H7 (cell line): ENCODE data around the gene NMT2. TPM values are rescaled to one million over a fixed set of nuclear protein-coding genes. Genes with fewer than 3 reads are reported as not detected.

ENCODE experiments used
- DNase-seq: peaks from one replicate; pipeline ENCODE4 v3.0.0; 2012
- H3K27me3 ChIP-seq: 2 replicates; pipeline ENCODE4 v1.6.0; 2011; ENCODE audit warnings: mild to moderate bottlenecking, low read length; ENCODE audit not compliant: control insufficient read depth, insufficient read depth
- H3K36me3 ChIP-seq: replicated peaks from 2 replicates; pipeline ENCODE4 v1.5.1; 2011; ENCODE audit warnings: low read length; ENCODE audit not compliant: control insufficient read depth, insufficient read depth
- H3K4me3 ChIP-seq: 2 replicates; pipeline ENCODE4 v1.5.1; 2011; ENCODE audit warnings: low read depth, mild to moderate bottlenecking, control low read depth, low read length, moderate library complexity; ENCODE audit not compliant: insufficient read depth
- total RNA-seq: library from RNA; depleted of rRNA; stranded (reverse); fragments of >200 nt; shearing (Covaris generic); gene quantifications from 2 replicates; pipeline ENCODE4 v1.2.3, GENCODE V29; 2014

The NMT2 gene
- total RNA-seq, 1 experiment from 2014 or later: 12.3 TPM

- Histone ChIP-seq H3K4me3 (peak overlapping the region; percentile 95), H3K27me3 (peaks cover 2% of the 10 kb centered on the region; the same call in 1 of the 2 replicates), H3K36me3 (no peaks in the 10 kb centered on the region)
- peak; percentile 87 for DNase-seq
These were observed 842 bp downstream of the NMT2 start for GRCh38 chr10:15167411-15168290.

- H3K27me3 ChIP-seq: peaks cover 2% of the 10 kb centered on the region; the same call in 1 of the 2 replicates
- no peak for DNase-seq
- H3K36me3 ChIP-seq: no peaks in the 10 kb centered on the region
- H3K4me3 ChIP-seq: no peak overlapping the region
These were observed 2.2 kb downstream of the NMT2 start for GRCh38 chr10:15166325-15166724.

- no peaks in the 10 kb centered on the region for H3K36me3 ChIP-seq
- H3K27me3 ChIP-seq: no peaks in the 10 kb centered on the region
- DNase-seq: no peak
- H3K4me3 ChIP-seq: no peak overlapping the region
These were observed 5.2 kb downstream of the NMT2 start for GRCh38 chr10:15163253-15163828.

GRCh38 chr10:15158972-15159371 lies 9.5 kb downstream of the NMT2 start:
- no peaks in the 10 kb centered on the region for H3K27me3 ChIP-seq
- H3K4me3 ChIP-seq: no peak overlapping the region
- H3K36me3 ChIP-seq: no peaks in the 10 kb centered on the region
- no peak for DNase-seq

- Histone ChIP-seq H3K36me3 (no peaks in the 10 kb centered on the region), H3K4me3 (no peak overlapping the region), H3K27me3 (no peaks in the 10 kb centered on the region)
- DNase-seq: no peak
These were observed 10.0 kb downstream of the NMT2 start for GRCh38 chr10:15158448-15158847.

- H3K4me3 ChIP-seq: no peak overlapping the region
- no peak for DNase-seq
- H3K36me3 ChIP-seq: no peaks in the 10 kb centered on the region
- no peaks in the 10 kb centered on the region for H3K27me3 ChIP-seq
These were observed 12.4 kb downstream of the NMT2 start for GRCh38 chr10:15155978-15156656.

GRCh38 chr10:15152556-15152955 lies 15.9 kb downstream of the NMT2 start:
- H3K4me3 ChIP-seq: no peak overlapping the region
- no peaks in the 10 kb centered on the region for H3K36me3 ChIP-seq
- no peaks in the 10 kb centered on the region for H3K27me3 ChIP-seq
- no peak for DNase-seq

GRCh38 chr10:15150563-15150962 lies 17.9 kb downstream of the NMT2 start:
- no peak for DNase-seq
- no peaks in the 10 kb centered on the region for H3K27me3 ChIP-seq
- no peak overlapping the region for H3K4me3 ChIP-seq
- no peaks in the 10 kb centered on the region for H3K36me3 ChIP-seq

- H3K4me3 ChIP-seq: no peak overlapping the region
- H3K27me3 ChIP-seq: no peaks in the 10 kb centered on the region
- DNase-seq: no peak
- no peaks in the 10 kb centered on the region for H3K36me3 ChIP-seq
These were observed 19.3 kb downstream of the NMT2 start for GRCh38 chr10:15149042-15149771.

- Histone ChIP-seq H3K4me3 (no peak overlapping the region), H3K27me3 (no peaks in the 10 kb centered on the region), H3K36me3 (no peaks in the 10 kb centered on the region)
- DNase-seq: no peak
These were observed 20.7 kb downstream of the NMT2 start for GRCh38 chr10:15147594-15148392.

GRCh38 chr10:15146366-15146765 lies 22.1 kb downstream of the NMT2 start:
- Histone ChIP-seq H3K36me3 (no peaks in the 10 kb centered on the region), H3K27me3 (no peaks in the 10 kb centered on the region), H3K4me3 (no peak overlapping the region)
- peak; percentile 35 for DNase-seq

- H3K36me3 ChIP-seq: no peaks in the 10 kb centered on the region
- DNase-seq: no peak
- no peaks in the 10 kb centered on the region for H3K27me3 ChIP-seq
- H3K4me3 ChIP-seq: no peak overlapping the region
These were observed 23.7 kb downstream of the NMT2 start for GRCh38 chr10:15144788-15145187.

- no peaks in the 10 kb centered on the region for H3K36me3 ChIP-seq
- no peak overlapping the region for H3K4me3 ChIP-seq
- no peaks in the 10 kb centered on the region for H3K27me3 ChIP-seq
- DNase-seq: no peak
These were observed 27.1 kb downstream of the NMT2 start for GRCh38 chr10:15141136-15142054.
